NCI-H774 (cell line): ENCODE results near the gene PPIL4.
"Not testable (repeated sequence)": the region's sequence is repeated elsewhere in the genome, so short reads cannot be mapped to it uniquely, and the experiment has no call there.

Experiments
- DNase-seq: peaks from one replicate; lab custom pipeline; 2025; lab: John Stamatoyannopoulos, UW

PPIL4 gene

GRCh38 chr6:149529650-149530049, 16.2 kb downstream of the PPIL4 start:
- no peak for DNase-seq

- no peak for DNase-seq
Observed at GRCh38 chr6:149515494-149515893, 30.3 kb downstream of the PPIL4 start.

GRCh38 chr6:149513915-149514314, 31.9 kb downstream of the PPIL4 start:
- DNase-seq, result no peak

GRCh38 chr6:149510793-149511512, 34.9 kb downstream of the PPIL4 start:
- DNase-seq, result no peak

GRCh38 chr6:149508485-149508884, 37.4 kb downstream of the PPIL4 start:
- DNase-seq, result no peak

- no peak for DNase-seq
Observed at GRCh38 chr6:149503872-149504271, 42.0 kb downstream of the PPIL4 start.

- DNase-seq, result no peak
Observed at GRCh38 chr6:149503276-149503675, 42.6 kb downstream of the PPIL4 start.

GRCh38 chr6:149501768-149502167, 44.1 kb downstream of the PPIL4 start:
- DNase-seq, result no peak

- DNase-seq, result no peak
Observed at GRCh38 chr6:149501201-149501600, 44.6 kb downstream of the PPIL4 start.

GRCh38 chr6:149500096-149500495, 45.7 kb downstream of the PPIL4 start:
- DNase-seq, result no peak

- DNase-seq, result peak; percentile 58
Observed at GRCh38 chr6:149499066-149499465, 46.8 kb downstream of the PPIL4 start.

GRCh38 chr6:149497365-149497764, 48.5 kb downstream of the PPIL4 start:
- no peak for DNase-seq

GRCh38 chr6:149496597-149496996, 49.2 kb downstream of the PPIL4 start:
- DNase-seq, result not testable (repeated sequence)

- DNase-seq, result not testable (repeated sequence)
Observed at GRCh38 chr6:149495349-149496016, 50.4 kb downstream of the PPIL4 start.

GRCh38 chr6:149494810-149495209, 51.0 kb downstream of the PPIL4 start:
- not testable (repeated sequence) for DNase-seq

- DNase-seq, result no peak
Observed at GRCh38 chr6:149493761-149494320, 52.0 kb downstream of the PPIL4 start.

GRCh38 chr6:149492798-149493343, 53.0 kb downstream of the PPIL4 start:
- no peak for DNase-seq

GRCh38 chr6:149489967-149490366, 55.9 kb downstream of the PPIL4 start:
- DNase-seq, result no peak

- DNase-seq, result no peak
Observed at GRCh38 chr6:149488815-149489214, 57.0 kb downstream of the PPIL4 start.

- DNase-seq, result no peak
Observed at GRCh38 chr6:149487316-149487715, 58.5 kb downstream of the PPIL4 start.

GRCh38 chr6:149484733-149485700, 60.8 kb downstream of the PPIL4 start, which contains the start of gene ZC3H12D:
TSS of gene ZC3H12D (minus strand) at chr6:149485014. CDS start at chr6:149474543, 10,471 bp downstream.
- no peak for DNase-seq
